ENCODE results near the gene LPAR6.

- no peak for TF ChIP-seq POLR2A (IDR thresholded peaks at IDR 0.05)
- TF ChIP-seq, protein P1, sequence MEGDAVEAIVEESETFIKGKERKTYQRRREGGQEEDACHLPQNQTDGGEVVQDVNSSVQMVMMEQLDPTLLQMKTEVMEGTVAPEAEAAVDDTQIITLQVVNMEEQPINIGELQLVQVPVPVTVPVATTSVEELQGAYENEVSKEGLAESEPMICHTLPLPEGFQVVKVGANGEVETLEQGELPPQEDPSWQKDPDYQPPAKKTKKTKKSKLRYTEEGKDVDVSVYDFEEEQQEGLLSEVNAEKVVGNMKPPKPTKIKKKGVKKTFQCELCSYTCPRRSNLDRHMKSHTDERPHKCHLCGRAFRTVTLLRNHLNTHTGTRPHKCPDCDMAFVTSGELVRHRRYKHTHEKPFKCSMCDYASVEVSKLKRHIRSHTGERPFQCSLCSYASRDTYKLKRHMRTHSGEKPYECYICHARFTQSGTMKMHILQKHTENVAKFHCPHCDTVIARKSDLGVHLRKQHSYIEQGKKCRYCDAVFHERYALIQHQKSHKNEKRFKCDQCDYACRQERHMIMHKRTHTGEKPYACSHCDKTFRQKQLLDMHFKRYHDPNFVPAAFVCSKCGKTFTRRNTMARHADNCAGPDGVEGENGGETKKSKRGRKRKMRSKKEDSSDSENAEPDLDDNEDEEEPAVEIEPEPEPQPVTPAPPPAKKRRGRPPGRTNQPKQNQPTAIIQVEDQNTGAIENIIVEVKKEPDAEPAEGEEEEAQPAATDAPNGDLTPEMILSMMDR (IDR thresholded peaks at IDR 0.05): no peak
These were observed 35.5 kb upstream of the LPAR6 start for GRCh38 chr13:48448285-48448958.
